Measurements from ENCODE around the gene GLDC.
"Not testable (repeated sequence)": the region's sequence is repeated elsewhere in the genome, so short reads cannot be mapped to it uniquely, and the experiment has no call there.

GLDC gene

GRCh38 chr9:6562871-6563430 is 82.6 kb downstream of the GLDC start:
- DNase-seq = no peak

GRCh38 chr9:6562201-6562600 is 83.3 kb downstream of the GLDC start:
- no peak for DNase-seq

GRCh38 chr9:6557883-6558616 is 87.5 kb downstream of the GLDC start:
- DNase-seq = peak; percentile 4

GRCh38 chr9:6553866-6554265 is 91.7 kb downstream of the GLDC start:
- no peak for DNase-seq

GRCh38 chr9:6552498-6553121 is 92.9 kb downstream of the GLDC start:
- no peak for DNase-seq

GRCh38 chr9:6552033-6552432 is 93.5 kb downstream of the GLDC start:
- DNase-seq = no peak

- DNase-seq = no peak
These were observed 94.4 kb downstream of the GLDC start for GRCh38 chr9:6551136-6551535.

- peak; percentile 22 for DNase-seq
These were observed 96.3 kb downstream of the GLDC start for GRCh38 chr9:6549106-6549800.

- no peak for DNase-seq
These were observed 100.4 kb downstream of the GLDC start for GRCh38 chr9:6545017-6545691.

- DNase-seq = no peak
These were observed 102.3 kb downstream of the GLDC start for GRCh38 chr9:6543204-6543603.

GRCh38 chr9:6542617-6543016 is 102.9 kb downstream of the GLDC start:
- not testable (repeated sequence) for DNase-seq

GRCh38 chr9:6538666-6539071 is 106.9 kb downstream of the GLDC start:
- no peak for DNase-seq

GRCh38 chr9:6535594-6535993 is 109.9 kb downstream of the GLDC start:
- no peak for DNase-seq

- no peak for DNase-seq
These were observed 120.0 kb downstream of the GLDC start for GRCh38 chr9:6525326-6526045.

GRCh38 chr9:6522263-6522662 is 123.3 kb downstream of the GLDC start:
- no peak for DNase-seq

GRCh38 chr9:6512085-6512657 is 133.4 kb downstream of the GLDC start:
- no peak for DNase-seq

- no peak for DNase-seq
These were observed 139.0 kb downstream of the GLDC start for GRCh38 chr9:6506571-6506970.

- no peak for DNase-seq
These were observed 143.1 kb downstream of the GLDC start for GRCh38 chr9:6502399-6502798.

GRCh38 chr9:6501526-6502210 is 143.9 kb downstream of the GLDC start:
- no peak for DNase-seq

GRCh38 chr9:6498982-6499381 is 146.5 kb downstream of the GLDC start:
- no peak for DNase-seq

GRCh38 chr9:6495466-6495865 is 150.1 kb downstream of the GLDC start:
- DNase-seq = no peak

GRCh38 chr9:6490863-6491262 is 154.7 kb downstream of the GLDC start:
- DNase-seq = no peak
